ENCODE results near the gene NOVA2. TPM values are rescaled to one million over a fixed set of nuclear protein-coding genes. Genes with fewer than 3 reads are reported as not detected.

NOVA2 gene
- total RNA-seq, 5 donors from 2014 or later (not counting 1 experiment from before 2014, with no cell fraction given) = 0.03 TPM; not detected in 4

- H3K27ac ChIP-seq (ENCODE audit: low read length) = no peak overlapping the region
- Mint-ChIP-seq H3K4me1 (peaks cover 23 to 32% (median 30%) of the 10 kb centered on the region in 3 donors), H3K36me3 (peaks cover 20% of the 10 kb centered on the region), H3K9me3 (no peaks in the 10 kb centered on the region), H3K4me3 (no peak overlapping the region), H3K27me3 (peaks cover 0 to 2% of the 10 kb centered on the region in 2 donors), H3K27ac (no peak overlapping the region)
- H3K36me3 ChIP-seq (ENCODE audit: control insufficient read depth in 2 of 2, extremely low read depth in 1 of 2, insufficient read depth in 1 of 2, low read length in 1 of 2) = peaks cover 1 to 16% of the 10 kb centered on the region in 2 donors
- ChIA-PET CTCF (no interaction called here), POLR2A (no interaction called here)
- DNase-seq (no peak), ATAC-seq (replicated peaks in 1 of 4) (no peak)
- no peaks in the 10 kb centered on the region for H3K9me3 ChIP-seq
- H3K4me3 ChIP-seq (ENCODE audit: control insufficient read depth in 1 of 2, extremely low read depth in 1 of 2, low read length in 1 of 2) = no peak overlapping the region
- WGBS (ENCODE audit: insufficient coverage) = 100% methylated on average over 5 of the region's 15 CpGs
- peaks cover 0 to 4% of the 10 kb centered on the region in 2 experiments for H3K27me3 ChIP-seq (replicated peaks in 1 of 2; ENCODE audit: control insufficient read depth in 2 of 2, extremely low read depth in 1 of 2, insufficient read depth in 2 of 2, low read length in 1 of 2)
- peaks cover 3 to 25% of the 10 kb centered on the region in 2 experiments for H3K4me1 ChIP-seq (ENCODE audit: control insufficient read depth in 1 of 2, extremely low read depth in 1 of 2, insufficient read depth in 2 of 2, low read length in 2 of 2)
Measured at GRCh38 chr19:46002678-46003275, 29.1 kb upstream of the NOVA2 start.

- CTCF ChIA-PET = no interaction called here
- Mint-ChIP-seq H3K4me1 (peaks cover 23 to 33% (median 30%) of the 10 kb centered on the region in 3 donors), H3K9me3 (no peaks in the 10 kb centered on the region), H3K4me3 (peak overlapping the region; percentile 72 to 82 (median 76)), H3K27ac (no peak overlapping the region), H3K36me3 (peaks cover 14% of the 10 kb centered on the region), H3K27me3 (peaks cover 0 to 2% of the 10 kb centered on the region in 2 donors)
- Histone ChIP-seq H3K27ac (ENCODE audit: low read length) (no peak overlapping the region), H3K36me3 (ENCODE audit: control insufficient read depth in 2 of 2, extremely low read depth in 1 of 2, insufficient read depth in 1 of 2, low read length in 1 of 2) (peaks cover 0 to 4% of the 10 kb centered on the region in 2 donors), H3K4me3 (ENCODE audit: control insufficient read depth in 1 of 2, extremely low read depth in 1 of 2, low read length in 1 of 2) (peak overlapping the region in 1 of 2 donors; percentile 19), H3K27me3 (replicated peaks in 1 of 2; ENCODE audit: control insufficient read depth in 2 of 2, extremely low read depth in 1 of 2, insufficient read depth in 2 of 2, low read length in 1 of 2) (peaks cover 0 to 4% of the 10 kb centered on the region in 2 experiments), H3K4me1 (ENCODE audit: control insufficient read depth in 1 of 2, extremely low read depth in 1 of 2, insufficient read depth in 2 of 2, low read length in 2 of 2) (peaks cover 7 to 36% of the 10 kb centered on the region in 2 experiments), H3K9me3 (no peaks in the 10 kb centered on the region)
- DNase-seq (peak; percentile 49 to 87 (median 77)), ATAC-seq (replicated peaks in 1 of 4) (peak; percentile 98 to 99 (median 99))
- WGBS (ENCODE audit: insufficient coverage) = 5% methylated on average over 22 of the region's 34 CpGs
- POLR2A ChIA-PET = no interaction called here
Measured at GRCh38 chr19:46000491-46001246, 27.0 kb upstream of the NOVA2 start.

DNA sequence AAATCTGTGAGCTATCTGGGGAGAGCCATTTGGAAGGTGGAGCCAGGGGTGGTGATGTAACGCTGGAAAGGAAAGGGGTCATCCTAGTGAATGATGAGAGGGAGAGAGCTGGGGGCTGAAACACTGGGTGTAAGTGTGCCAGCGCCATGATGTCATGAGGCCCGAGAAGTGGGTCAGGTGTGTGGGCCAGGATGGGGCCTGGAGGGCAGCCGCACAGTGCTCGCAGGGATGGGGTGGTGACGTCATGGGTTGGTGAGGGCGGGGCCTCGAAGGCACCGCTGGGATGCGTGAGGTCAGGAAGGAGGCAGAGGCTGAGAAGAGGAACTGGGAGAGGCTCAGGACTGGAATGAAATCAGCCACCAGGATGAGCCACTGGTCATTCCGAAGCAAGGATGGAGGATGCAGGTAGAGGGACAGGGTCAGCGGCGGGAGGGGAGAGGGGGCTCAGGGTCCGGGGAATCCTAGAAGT lies 26.0 kb upstream of the NOVA2 start:
- H3K27me3 Mint-ChIP-seq = peaks cover 0 to 2% of the 10 kb centered on the region in 2 donors
- ChIA-PET CTCF (no interaction called here), POLR2A (no interaction called here)
- peaks cover 10% of the 10 kb centered on the region for H3K36me3 Mint-ChIP-seq
- ATAC-seq (replicated peaks in 1 of 4) (no peak), DNase-seq (peak in 1 of 35 experiments; percentile 28)
- no peaks in the 10 kb centered on the region for H3K9me3 Mint-ChIP-seq
- no peaks in the 10 kb centered on the region for H3K9me3 ChIP-seq
- no peak overlapping the region for H3K4me3 ChIP-seq (ENCODE audit: control insufficient read depth in 1 of 2, extremely low read depth in 1 of 2, low read length in 1 of 2)
- no peak overlapping the region for H3K27ac ChIP-seq (ENCODE audit: low read length)
- peaks cover 0 to 4% of the 10 kb centered on the region in 2 experiments for H3K27me3 ChIP-seq (replicated peaks in 1 of 2; ENCODE audit: control insufficient read depth in 2 of 2, extremely low read depth in 1 of 2, insufficient read depth in 2 of 2, low read length in 1 of 2)
- H3K4me1 Mint-ChIP-seq = peaks cover 23 to 33% (median 30%) of the 10 kb centered on the region in 3 donors
- peak overlapping the region; percentile 5 to 82 (median 6) for H3K4me3 Mint-ChIP-seq
- H3K36me3 ChIP-seq (ENCODE audit: control insufficient read depth in 2 of 2, extremely low read depth in 1 of 2, insufficient read depth in 1 of 2, low read length in 1 of 2) = no peaks in the 10 kb centered on the region
- H3K27ac Mint-ChIP-seq = peak overlapping the region in 1 of 2 donors; percentile 66
- peaks cover 9 to 40% of the 10 kb centered on the region in 2 experiments for H3K4me1 ChIP-seq (ENCODE audit: control insufficient read depth in 1 of 2, extremely low read depth in 1 of 2, insufficient read depth in 2 of 2, low read length in 2 of 2)
- WGBS (ENCODE audit: insufficient coverage) = 39% methylated on average over 14 of the region's 14 CpGs

DNA sequence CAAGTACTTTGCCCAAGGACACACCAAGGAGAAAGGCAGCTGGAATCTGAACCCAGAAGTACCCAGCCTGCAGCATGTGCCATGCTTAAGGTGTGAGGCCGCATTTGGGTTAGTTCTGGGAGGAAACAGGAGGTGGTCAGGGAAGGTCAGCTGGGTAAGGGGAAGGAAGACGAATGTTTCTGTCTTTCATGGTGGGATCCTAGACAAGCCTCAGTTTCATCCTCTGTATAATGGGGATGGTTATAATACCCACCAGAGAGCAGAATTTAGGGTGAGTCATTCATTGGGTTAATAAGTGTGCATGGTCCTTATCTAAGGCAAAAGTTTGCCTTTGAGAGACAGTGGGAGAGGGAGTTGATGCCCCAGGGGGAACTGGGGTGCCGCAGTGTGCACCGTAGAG lies 25.2 kb upstream of the NOVA2 start:
- DNase-seq (no peak), ATAC-seq (replicated peaks in 1 of 4) (no peak)
- no peaks in the 10 kb centered on the region for H3K36me3 ChIP-seq (ENCODE audit: control insufficient read depth in 2 of 2, extremely low read depth in 1 of 2, insufficient read depth in 1 of 2, low read length in 1 of 2)
- peaks cover 0 to 4% of the 10 kb centered on the region in 2 experiments for H3K27me3 ChIP-seq (replicated peaks in 1 of 2; ENCODE audit: control insufficient read depth in 2 of 2, extremely low read depth in 1 of 2, insufficient read depth in 2 of 2, low read length in 1 of 2)
- peaks cover 10% of the 10 kb centered on the region for H3K36me3 Mint-ChIP-seq
- no peak overlapping the region for H3K4me3 ChIP-seq (ENCODE audit: control insufficient read depth in 1 of 2, extremely low read depth in 1 of 2, low read length in 1 of 2)
- H3K9me3 Mint-ChIP-seq = no peaks in the 10 kb centered on the region
- peaks cover 0 to 2% of the 10 kb centered on the region in 2 donors for H3K27me3 Mint-ChIP-seq
- ChIA-PET CTCF (no interaction called here), POLR2A (no interaction called here)
- H3K4me3 Mint-ChIP-seq = peak overlapping the region in 1 of 3 donors; percentile 82
- no peaks in the 10 kb centered on the region for H3K9me3 ChIP-seq
- no peak overlapping the region for H3K27ac ChIP-seq (ENCODE audit: low read length)
- H3K4me1 ChIP-seq (ENCODE audit: control insufficient read depth in 1 of 2, extremely low read depth in 1 of 2, insufficient read depth in 2 of 2, low read length in 2 of 2) = peaks cover 12 to 42% of the 10 kb centered on the region in 2 experiments
- WGBS (ENCODE audit: insufficient coverage) = 90% methylated on average over 4 of the region's 4 CpGs
- peak overlapping the region in 1 of 2 donors; percentile 75 for H3K27ac Mint-ChIP-seq
- H3K4me1 Mint-ChIP-seq = peaks cover 23 to 35% (median 30%) of the 10 kb centered on the region in 3 donors

DNA sequence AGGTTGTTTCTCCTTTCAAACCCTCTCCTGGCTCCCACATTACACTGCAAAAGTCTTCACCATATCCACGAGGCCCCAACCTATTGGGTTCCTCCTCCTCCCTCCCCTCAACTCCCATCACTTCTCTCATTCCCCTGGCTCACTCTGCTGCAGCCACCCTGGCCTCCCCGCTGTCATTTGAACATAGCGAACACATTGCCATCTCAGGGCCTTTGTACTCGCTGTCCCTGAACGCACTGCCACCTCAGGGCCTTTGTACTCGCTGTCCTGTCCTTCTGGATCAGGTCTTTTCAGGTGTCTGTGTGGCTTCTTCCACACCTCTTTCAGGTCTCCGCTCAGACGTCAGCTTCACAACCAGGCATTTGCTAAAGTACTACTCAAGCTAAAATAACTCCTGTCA lies 23.3 kb upstream of the NOVA2 start:
- Mint-ChIP-seq H3K9me3 (no peaks in the 10 kb centered on the region), H3K4me1 (peaks cover 23 to 35% (median 30%) of the 10 kb centered on the region in 3 donors), H3K4me3 (no peak overlapping the region), H3K27ac (peak overlapping the region in 1 of 2 donors; percentile 8), H3K36me3 (peaks cover 10% of the 10 kb centered on the region), H3K27me3 (peaks cover 0 to 2% of the 10 kb centered on the region in 2 donors)
- POLR2A ChIA-PET = no interaction called here
- no peak overlapping the region for H3K4me3 ChIP-seq (ENCODE audit: control insufficient read depth in 1 of 2, extremely low read depth in 1 of 2, low read length in 1 of 2)
- no peaks in the 10 kb centered on the region for H3K9me3 ChIP-seq
- H3K4me1 ChIP-seq (ENCODE audit: control insufficient read depth in 1 of 2, extremely low read depth in 1 of 2, insufficient read depth in 2 of 2, low read length in 2 of 2) = peaks cover 12 to 42% of the 10 kb centered on the region in 2 experiments
- no peak overlapping the region for H3K27ac ChIP-seq (ENCODE audit: low read length)
- CTCF ChIA-PET = interaction anchor here in 1 of 2 donors (0.7 kb wide), 1 partner anchor 1344 kb away, joined by 4 read pairs; no protein-coding TSS in a partner anchor
- peaks cover 0 to 4% of the 10 kb centered on the region in 2 experiments for H3K27me3 ChIP-seq (replicated peaks in 1 of 2; ENCODE audit: control insufficient read depth in 2 of 2, extremely low read depth in 1 of 2, insufficient read depth in 2 of 2, low read length in 1 of 2)
- DNase-seq (no peak), ATAC-seq (replicated peaks in 1 of 4) (no peak)
- H3K36me3 ChIP-seq (ENCODE audit: control insufficient read depth in 2 of 2, extremely low read depth in 1 of 2, insufficient read depth in 1 of 2, low read length in 1 of 2) = no peaks in the 10 kb centered on the region
- WGBS (ENCODE audit: insufficient coverage) = 78% methylated on average over 7 of the region's 8 CpGs

GRCh38 chr19:45995715-45996385 lies 22.2 kb upstream of the NOVA2 start:
- Histone ChIP-seq H3K4me3 (ENCODE audit: control insufficient read depth in 1 of 2, extremely low read depth in 1 of 2, low read length in 1 of 2) (peak overlapping the region; percentile 90 to 91), H3K4me1 (ENCODE audit: control insufficient read depth in 1 of 2, extremely low read depth in 1 of 2, insufficient read depth in 2 of 2, low read length in 2 of 2) (peaks cover 12 to 35% of the 10 kb centered on the region in 2 experiments), H3K36me3 (ENCODE audit: control insufficient read depth in 2 of 2, extremely low read depth in 1 of 2, insufficient read depth in 1 of 2, low read length in 1 of 2) (no peaks in the 10 kb centered on the region), H3K27me3 (replicated peaks in 1 of 2; ENCODE audit: control insufficient read depth in 2 of 2, extremely low read depth in 1 of 2, insufficient read depth in 2 of 2, low read length in 1 of 2) (peaks cover 0 to 4% of the 10 kb centered on the region in 2 experiments), H3K27ac (ENCODE audit: low read length) (peak overlapping the region; percentile 70), H3K9me3 (no peaks in the 10 kb centered on the region)
- peaks cover 0 to 2% of the 10 kb centered on the region in 2 donors for H3K27me3 Mint-ChIP-seq
- CTCF ChIA-PET = interaction anchor here (0.7 to 1.8 kb wide), 4 partner anchors 14 to 1342 kb away, joined by 3 to 7 read pairs (median 4); partner anchors contain the start of genes MYPOP (in 1 of the 2) and SYMPK (in 1 of the 2)
- ATAC-seq (replicated peaks in 1 of 4) (no peak), DNase-seq (no peak)
- peaks cover 22 to 28% (median 24%) of the 10 kb centered on the region in 3 donors for H3K4me1 Mint-ChIP-seq
- POLR2A ChIA-PET = no interaction called here
- H3K9me3 Mint-ChIP-seq = no peaks in the 10 kb centered on the region
- H3K27ac Mint-ChIP-seq = no peak overlapping the region
- 9% methylated on average over 7 of the region's 13 CpGs for WGBS (ENCODE audit: insufficient coverage)
- H3K4me3 Mint-ChIP-seq = no peak overlapping the region
- H3K36me3 Mint-ChIP-seq = peaks cover 10% of the 10 kb centered on the region

All from T-cell (primary cell).